ENCODE measurements around the gene SIGLEC12. TPM values are rescaled to one million over a fixed set of nuclear protein-coding genes. Genes with fewer than 3 reads are reported as not detected.

The SIGLEC12 gene
- total RNA-seq, 1 donor from 2014 or later = not detected

DNA sequence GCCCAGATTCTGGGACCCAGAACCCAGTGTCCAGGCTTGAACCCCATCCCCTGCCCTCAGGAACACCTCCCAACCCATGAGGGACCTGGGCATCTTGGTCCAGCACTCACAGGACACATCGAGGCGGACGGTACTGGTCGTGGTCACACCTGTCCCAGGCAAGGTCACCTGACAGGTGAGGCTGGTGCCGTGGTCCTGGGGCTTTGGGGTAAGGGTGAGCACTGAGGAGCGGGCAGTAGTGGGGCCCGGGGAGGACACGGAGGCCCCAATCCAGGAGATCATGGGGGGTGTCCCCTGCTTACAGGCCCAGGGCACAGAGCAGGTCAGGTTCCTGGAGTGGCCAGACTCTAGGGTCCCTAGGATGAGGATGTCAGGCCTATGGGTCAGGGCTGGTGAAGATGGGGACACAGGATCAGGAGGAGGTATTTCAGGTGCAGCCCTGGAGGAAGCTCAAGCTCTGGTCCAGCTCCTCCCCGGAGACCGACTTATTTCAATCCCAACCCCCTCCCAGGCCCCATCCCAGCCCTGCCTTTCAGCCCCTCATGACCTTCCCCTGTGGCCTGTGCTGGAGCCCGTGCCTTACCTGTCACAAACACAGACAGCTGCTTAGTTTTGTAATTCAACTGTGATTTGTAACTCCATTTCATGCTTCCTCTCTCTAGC lies 44.1 kb downstream of the SIGLEC12 start:
- Mint-ChIP-seq H3K27ac (ENCODE audit: unreplicated experiment) (no peak overlapping the region), H3K36me3 (ENCODE audit: low read depth, unreplicated experiment) (peaks cover 6% of the 10 kb centered on the region), H3K4me3 (ENCODE audit: unreplicated experiment) (no peak overlapping the region), H3K9me3 (ENCODE audit: unreplicated experiment) (no peaks in the 10 kb centered on the region), H3K4me1 (ENCODE audit: unreplicated experiment) (peaks cover 13% of the 10 kb centered on the region), H3K27me3 (ENCODE audit: unreplicated experiment) (peaks cover 5% of the 10 kb centered on the region)
- no peak for TF ChIP-seq CTCF (IDR thresholded peaks at IDR 0.05; ENCODE audit: unreplicated experiment)
- DNase-seq (ENCODE audit: low spot score) = no peak

- no peak for TF ChIP-seq CTCF (IDR thresholded peaks at IDR 0.05; ENCODE audit: unreplicated experiment)
- no peak for DNase-seq (ENCODE audit: low spot score)
- Mint-ChIP-seq H3K27me3 (ENCODE audit: unreplicated experiment) (peaks cover 5% of the 10 kb centered on the region), H3K9me3 (ENCODE audit: unreplicated experiment) (no peaks in the 10 kb centered on the region), H3K27ac (ENCODE audit: unreplicated experiment) (no peak overlapping the region), H3K4me3 (ENCODE audit: unreplicated experiment) (no peak overlapping the region), H3K4me1 (ENCODE audit: unreplicated experiment) (peaks cover 13% of the 10 kb centered on the region), H3K36me3 (ENCODE audit: low read depth, unreplicated experiment) (peaks cover 9% of the 10 kb centered on the region)
These were observed 44.9 kb downstream of the SIGLEC12 start for GRCh38 chr19:51456541-51457290.

GRCh38 chr19:51450730-51451307 lies 50.8 kb downstream of the SIGLEC12 start:
- DNase-seq (ENCODE audit: low spot score) = no peak
- Mint-ChIP-seq H3K27ac (ENCODE audit: unreplicated experiment) (no peak overlapping the region), H3K27me3 (ENCODE audit: unreplicated experiment) (peaks cover 1% of the 10 kb centered on the region), H3K4me1 (ENCODE audit: unreplicated experiment) (peaks cover 8% of the 10 kb centered on the region), H3K4me3 (ENCODE audit: unreplicated experiment) (no peak overlapping the region), H3K9me3 (ENCODE audit: unreplicated experiment) (peaks cover 8% of the 10 kb centered on the region), H3K36me3 (ENCODE audit: low read depth, unreplicated experiment) (peaks cover 6% of the 10 kb centered on the region)
- TF ChIP-seq CTCF (IDR thresholded peaks at IDR 0.05; ENCODE audit: unreplicated experiment) = no peak

DNA sequence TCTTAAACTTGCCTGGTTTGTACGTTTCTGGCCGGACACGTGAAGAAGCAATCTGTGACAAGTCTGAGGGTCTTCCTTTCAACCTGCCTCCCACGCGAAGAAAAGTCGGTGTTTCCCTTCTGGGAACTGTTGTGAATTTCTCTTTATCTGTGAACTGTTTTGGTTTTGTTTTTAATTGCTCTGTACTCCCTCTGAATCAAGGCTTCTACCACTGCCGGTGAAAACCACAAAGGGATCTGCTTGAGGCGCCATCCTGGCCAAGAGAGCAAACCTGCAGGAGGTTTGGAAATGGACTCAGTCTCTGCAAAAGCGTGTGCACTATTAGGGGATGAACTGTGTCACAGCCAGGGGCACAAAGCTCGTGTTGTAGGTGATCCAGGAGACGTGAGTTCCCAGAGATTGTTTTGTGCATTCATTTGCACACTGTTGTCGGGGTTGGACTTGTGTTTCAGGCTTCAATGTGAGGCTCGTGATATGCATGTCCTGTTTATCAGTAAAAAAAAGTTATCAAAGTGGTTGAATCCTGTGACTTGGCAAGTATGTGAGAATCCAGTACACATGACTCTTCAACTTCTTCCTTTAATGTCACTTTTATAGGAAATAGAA lies 53.1 kb downstream of the SIGLEC12 start:
- no peak for TF ChIP-seq CTCF (IDR thresholded peaks at IDR 0.05; ENCODE audit: unreplicated experiment)
- H3K9me3 Mint-ChIP-seq (ENCODE audit: unreplicated experiment) = peaks cover 8% of the 10 kb centered on the region
- no peak overlapping the region for H3K4me3 Mint-ChIP-seq (ENCODE audit: unreplicated experiment)
- H3K4me1 Mint-ChIP-seq (ENCODE audit: unreplicated experiment) = peaks cover 8% of the 10 kb centered on the region
- no peak overlapping the region for H3K27ac Mint-ChIP-seq (ENCODE audit: unreplicated experiment)
- H3K27me3 Mint-ChIP-seq (ENCODE audit: unreplicated experiment) = peaks cover 1% of the 10 kb centered on the region
- no peak for DNase-seq (ENCODE audit: low spot score)
- H3K36me3 Mint-ChIP-seq (ENCODE audit: low read depth, unreplicated experiment) = peaks cover 6% of the 10 kb centered on the region
